Measurements from ENCODE around the gene MYO5C.

DNA sequence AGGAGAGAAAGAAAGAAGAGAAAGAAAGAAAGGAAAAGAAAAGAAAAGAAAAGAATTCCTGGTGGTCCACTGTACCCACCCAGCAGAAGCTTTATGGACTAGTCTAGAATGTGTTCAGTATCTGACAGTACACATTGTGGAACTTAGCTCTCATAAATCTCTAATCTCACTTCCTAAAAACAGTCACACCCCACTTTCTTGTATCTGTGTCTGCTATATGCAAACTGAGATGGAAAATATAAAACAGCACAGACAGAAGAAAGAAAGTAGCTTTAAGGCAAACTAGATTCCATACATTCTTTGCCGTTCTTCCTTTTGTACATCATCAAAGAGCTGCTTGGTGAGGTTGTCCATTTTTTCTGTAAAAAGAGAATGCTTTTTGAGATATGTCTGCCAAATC is 63.3 kb downstream of the MYO5C start:
- TF ChIP-seq, protein P1, sequence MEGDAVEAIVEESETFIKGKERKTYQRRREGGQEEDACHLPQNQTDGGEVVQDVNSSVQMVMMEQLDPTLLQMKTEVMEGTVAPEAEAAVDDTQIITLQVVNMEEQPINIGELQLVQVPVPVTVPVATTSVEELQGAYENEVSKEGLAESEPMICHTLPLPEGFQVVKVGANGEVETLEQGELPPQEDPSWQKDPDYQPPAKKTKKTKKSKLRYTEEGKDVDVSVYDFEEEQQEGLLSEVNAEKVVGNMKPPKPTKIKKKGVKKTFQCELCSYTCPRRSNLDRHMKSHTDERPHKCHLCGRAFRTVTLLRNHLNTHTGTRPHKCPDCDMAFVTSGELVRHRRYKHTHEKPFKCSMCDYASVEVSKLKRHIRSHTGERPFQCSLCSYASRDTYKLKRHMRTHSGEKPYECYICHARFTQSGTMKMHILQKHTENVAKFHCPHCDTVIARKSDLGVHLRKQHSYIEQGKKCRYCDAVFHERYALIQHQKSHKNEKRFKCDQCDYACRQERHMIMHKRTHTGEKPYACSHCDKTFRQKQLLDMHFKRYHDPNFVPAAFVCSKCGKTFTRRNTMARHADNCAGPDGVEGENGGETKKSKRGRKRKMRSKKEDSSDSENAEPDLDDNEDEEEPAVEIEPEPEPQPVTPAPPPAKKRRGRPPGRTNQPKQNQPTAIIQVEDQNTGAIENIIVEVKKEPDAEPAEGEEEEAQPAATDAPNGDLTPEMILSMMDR (IDR thresholded peaks at IDR 0.05; ENCODE audit: low read depth, low read length), result no peak
- TF ChIP-seq EZH2phosphoT487 (IDR thresholded peaks at IDR 0.05; ENCODE audit: low read depth), result no peak

Data from OCI-LY3 (cell line).